Aorta (tissue), 5 donors: ENCODE data around the gene CAMP. TPM values are rescaled to one million over a fixed set of nuclear protein-coding genes. Genes with fewer than 3 reads are reported as not detected.

Source experiments
- ATAC-seq: fragments of 200-7000 bp; cut with Tn5 transposase; one replicate; pipeline ENCODE4 v1.9.1; 2022; ENCODE audit warnings: moderate library complexity; ENCODE audit not compliant: low FRiP score
- DNase-seq, 2 donors: peaks; one replicate each; pipeline ENCODE4 v3.0.0-alpha.2; 2020
- H3K27ac ChIP-seq, 2 donors: one replicate each; pipeline ENCODE4 v1.5.1; 2013; ENCODE audit warnings: low read length in 2 of 2, mild to moderate bottlenecking in 2 of 2, moderate library complexity in 2 of 2, control low read depth in 1 of 2, inconsistent platforms in 1 of 2, low read depth in 1 of 2
- H3K27me3 ChIP-seq, 2 donors: one replicate each; pipeline ENCODE4 v1.6.1; 2013; ENCODE audit warnings: control low read depth in 1 of 2, low read length in 1 of 2, mild to moderate bottlenecking in 1 of 2, moderate library complexity in 1 of 2; ENCODE audit not compliant: insufficient read depth in 2 of 2, control insufficient read depth in 1 of 2
- H3K36me3 ChIP-seq, 2 donors: one replicate each; pipeline ENCODE4 v1.6.1; 2013; ENCODE audit warnings: control low read depth in 1 of 2, low read length in 1 of 2, mild to moderate bottlenecking in 1 of 2; ENCODE audit not compliant: insufficient read depth in 2 of 2, control insufficient read depth in 1 of 2
- H3K4me1 ChIP-seq, 2 donors: one replicate each; pipeline ENCODE4 v1.6.1; 2013; ENCODE audit warnings: low read length in 2 of 2, control low read depth in 1 of 2, mild to moderate bottlenecking in 1 of 2, moderate library complexity in 1 of 2; ENCODE audit not compliant: insufficient read depth in 2 of 2, control insufficient read depth in 1 of 2
- H3K4me3 ChIP-seq, 2 donors: one replicate each; pipeline ENCODE4 v1.5.1; 2013; ENCODE audit warnings: low read length in 2 of 2, control low read depth in 1 of 2, mild to moderate bottlenecking in 1 of 2
- H3K9me3 ChIP-seq: one replicate; pipeline ENCODE4 v1.6.1; 2013; ENCODE audit warnings: mild to moderate bottlenecking, low read length; ENCODE audit not compliant: control insufficient read depth
- WGBS, 2 donors: extraction: QIAGEN DNeasy Blood & Tissue Kit; methylation state at CpG; one replicate each; pipeline ENCODE4 v1.1.7; 2013; 5-methylcytosine and 5-hydroxymethylcytosine counted together
- intact Hi-C, 2 donors: fragments of 100-400 bp; cut with DNase I; formaldehyde crosslinking; loops; one replicate each; pipeline versions ENCODE4 v1.14.2 to v1.15.0; 2022
- microRNA-seq, 2 donors: library from miRNA; unstranded; fragments of <30 nt; microRNA quantifications; one replicate each; pipeline ENCODE4 v1.2.0, GENCODE V29; 2020
- polyA plus RNA-seq, 2 donors: library from polyadenylated mRNA; stranded (reverse); fragments of 200-250 nt; gene quantifications; one replicate each; pipeline ENCODE4 v1.2.3, GENCODE V29; 2013
- total RNA-seq, 2 donors: library from RNA; stranded (reverse); fragmentation: NEBNext Ultra II Directional; extraction: Animal tissue kit (Norgen Biotek cat#: 25700); gene quantifications; one replicate each; pipeline ENCODE4 v1.2.1, GENCODE V29; 2021
- donor health status: healthy with polysubstance abuse.
- donor health status: Bipolar disorder and iron deficiency.
- donor health status: DM: no; HTN: no; CAD: no.
- donor health status: DM: no; HTN: no; CAD: no.
- donor health status: DM: yes; HTN: yes; CAD: no.

Gene CAMP
- total and polyA plus RNA-seq, 4 donors: 0.65 to 4.0 (median 0.90) TPM; not detected in 1

DNA sequence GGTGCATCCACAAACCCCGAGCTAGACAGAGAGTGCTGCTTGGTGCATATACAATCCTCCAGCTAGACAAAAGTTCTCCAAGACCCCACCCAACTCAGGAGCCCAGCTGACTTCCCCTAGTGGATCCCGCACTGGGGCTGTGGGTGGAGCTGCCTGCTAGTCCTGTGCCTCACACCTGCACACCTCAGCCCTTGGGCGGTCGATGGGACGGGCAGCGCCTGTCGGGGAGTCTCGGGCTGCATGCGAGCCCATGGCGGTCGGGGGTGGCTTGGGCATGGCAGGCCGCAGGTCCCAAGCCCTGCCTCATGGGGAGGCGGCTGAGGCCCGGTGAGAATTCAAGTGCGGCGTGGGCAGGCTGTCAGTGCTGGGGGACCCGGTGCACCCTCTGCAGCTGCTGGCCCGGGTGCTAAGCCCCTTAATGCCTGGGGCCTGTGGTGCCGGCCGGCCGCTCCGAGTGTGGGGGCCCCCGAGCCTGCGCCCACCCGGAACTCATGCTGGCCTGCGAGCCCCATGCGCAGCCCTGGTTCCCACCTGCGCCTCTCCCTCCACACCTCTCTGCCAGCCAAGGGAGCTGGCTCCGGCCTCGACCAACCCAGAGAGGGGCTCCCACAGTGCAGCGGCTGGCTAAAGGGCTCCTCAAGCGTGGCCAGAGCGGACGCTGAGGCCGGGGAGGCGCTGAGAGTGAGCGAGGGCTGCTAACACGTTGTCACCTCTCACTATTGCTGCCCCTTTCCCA, 48.6 kb downstream of the CAMP start:
- no peaks in the 10 kb centered on the region for H3K9me3 ChIP-seq
- DNase-seq (no peak), ATAC-seq (no peak)
- no peak overlapping the region for H3K27ac ChIP-seq
- no peaks in the 10 kb centered on the region for H3K27me3 ChIP-seq
- intact Hi-C loops: loop anchor here (2.0 to 10.0 kb wide), 2 partner anchors 165 to 273 kb away; no protein-coding TSS in a partner anchor
- no peak overlapping the region for H3K4me3 ChIP-seq
- H3K36me3 ChIP-seq: no peaks in the 10 kb centered on the region
- WGBS, 2 donors: 96% methylated on average over 38 of the region's 38 CpGs
- H3K4me1 ChIP-seq: no peaks in the 10 kb centered on the region

DNA sequence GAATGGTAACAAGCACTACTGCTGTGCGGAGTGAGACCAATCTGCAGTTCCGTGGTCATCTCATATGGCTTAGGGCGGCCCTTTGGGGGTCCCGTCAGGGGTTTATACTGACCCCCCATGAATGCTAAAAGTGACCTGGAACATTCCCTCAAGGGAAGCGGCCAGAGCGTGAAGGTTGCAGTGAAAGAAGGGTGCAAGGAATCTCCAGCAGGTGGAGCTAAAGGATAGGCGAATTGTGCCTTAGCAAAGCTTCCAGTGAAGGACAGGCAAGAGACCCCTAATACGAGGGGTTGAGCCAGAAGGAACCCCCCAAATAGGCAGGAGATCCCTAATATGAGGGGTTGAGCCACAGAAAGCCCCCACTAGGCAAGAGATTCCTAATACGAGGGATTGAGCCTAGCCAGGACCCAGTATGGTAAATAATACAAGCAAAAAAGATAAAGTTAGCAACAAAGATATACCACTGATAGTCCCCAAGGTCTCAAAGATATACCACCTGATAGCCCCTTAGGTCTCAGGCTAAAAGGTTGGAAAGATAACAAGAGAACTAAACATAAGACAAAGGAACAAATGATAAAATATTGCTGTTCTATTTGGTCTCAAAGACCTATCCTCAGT, 50.4 kb downstream of the CAMP start:
- ATAC-seq (peak; percentile 56), DNase-seq (no peak)
- H3K36me3 ChIP-seq: no peaks in the 10 kb centered on the region
- H3K4me3 ChIP-seq: no peak overlapping the region
- H3K27me3 ChIP-seq: no peaks in the 10 kb centered on the region
- no peak overlapping the region for H3K27ac ChIP-seq
- no peaks in the 10 kb centered on the region for H3K9me3 ChIP-seq
- no peaks in the 10 kb centered on the region for H3K4me1 ChIP-seq
- WGBS, 2 donors: 7 to 10% methylated on average over 9 of the region's 9 CpGs
- intact Hi-C loops: loop anchor here (2.0 to 10.0 kb wide), 2 partner anchors 163 to 271 kb away; no protein-coding TSS in a partner anchor

DNA sequence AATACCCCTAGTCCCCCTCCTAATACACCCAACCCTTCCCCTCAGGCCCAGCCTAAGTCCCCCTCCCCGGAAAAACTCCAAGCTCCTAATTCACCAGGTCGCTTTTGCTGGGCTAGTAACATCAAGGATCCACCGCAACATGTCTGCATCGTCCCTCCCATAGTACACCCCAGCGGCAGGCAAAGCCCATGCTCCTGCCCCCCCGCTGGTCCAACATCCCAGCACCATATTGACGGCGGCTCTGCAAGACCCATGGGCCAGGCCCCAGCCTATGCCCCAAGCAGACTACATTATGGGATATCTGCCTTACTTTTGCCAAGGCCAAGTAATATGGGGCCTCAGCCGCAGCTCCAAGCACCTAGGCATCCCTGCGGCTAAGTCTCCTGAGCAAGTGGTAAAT, 51.2 kb downstream of the CAMP start:
- Histone ChIP-seq H3K27me3 (no peaks in the 10 kb centered on the region), H3K27ac (no peak overlapping the region), H3K9me3 (no peaks in the 10 kb centered on the region), H3K36me3 (no peaks in the 10 kb centered on the region), H3K4me1 (no peaks in the 10 kb centered on the region), H3K4me3 (no peak overlapping the region)
- intact Hi-C loops: loop anchor here in 1 of 2 donors (10.0 kb wide), 1 partner anchor 270 kb away; no protein-coding TSS in a partner anchor
- no peak for DNase-seq
- ATAC-seq: no peak
- 88% methylated on average over 10 of the region's 10 CpGs for WGBS, 2 donors

Small RNA genes lying within 50 kb of the gene (microRNA-seq; reads per million reads assigned to microRNA genes)
- 3.0 to 37.8 reads per million in 2 donors for gene MIR4443

Other genes starting within 250 kb of the CAMP start
- 100 to 1,000 TPM; 356 to 467 TPM for gene MAP4, start 207.1 kb upstream of the CAMP start, total RNA-seq
- 100 to 1,000 TPM; 110 to 177 TPM for gene MAP4, start 207.1 kb upstream of the CAMP start, polyA plus RNA-seq
- gene CDC25A, start 35.1 kb upstream of the CAMP start, total RNA-seq: under 1 TPM; 0.52 to 0.57 TPM
- gene CDC25A, start 35.1 kb upstream of the CAMP start, polyA plus RNA-seq: 1 to 10 TPM in 1 of 2 donors, under 1 TPM in 1; 0.08 to 1.8 TPM
- 10 to 100 TPM in 1 of 2 donors, 1 to 10 TPM in 1; 7.1 to 19.4 TPM for gene ZNF589, start 17.6 kb downstream of the CAMP start, total RNA-seq
- gene ZNF589, start 17.6 kb downstream of the CAMP start, polyA plus RNA-seq: 1 to 10 TPM; 2.5 to 6.7 TPM
- 10 to 100 TPM; 17.2 to 27.7 TPM for gene NME6, start 77.9 kb downstream of the CAMP start, total RNA-seq
- 10 to 100 TPM; 11.7 to 19.0 TPM for gene NME6, start 77.9 kb downstream of the CAMP start, polyA plus RNA-seq
- not detected for gene SPINK8, start 110.2 kb downstream of the CAMP start, total RNA-seq
- not detected for gene SPINK8, start 110.2 kb downstream of the CAMP start, polyA plus RNA-seq
- not detected for gene FBXW12, start 148.7 kb downstream of the CAMP start, total RNA-seq
- gene FBXW12, start 148.7 kb downstream of the CAMP start, polyA plus RNA-seq: not detected
- gene PLXNB1, start 206.6 kb downstream of the CAMP start, total RNA-seq: 100 to 1,000 TPM in 1 of 2 donors, 10 to 100 TPM in 1; 69.9 to 115 TPM
- 100 to 1,000 TPM in 1 of 2 donors, 10 to 100 TPM in 1; 26.3 to 235 TPM for gene PLXNB1, start 206.6 kb downstream of the CAMP start, polyA plus RNA-seq
- gene CCDC51, start 216.6 kb downstream of the CAMP start, total RNA-seq: 1 to 10 TPM; 6.4 to 6.7 TPM
- 10 to 100 TPM in 1 of 2 donors, 1 to 10 TPM in 1; 9.5 to 12.7 TPM for gene CCDC51, start 216.6 kb downstream of the CAMP start, polyA plus RNA-seq
- gene TMA7, start 216.8 kb downstream of the CAMP start, total RNA-seq: 100 to 1,000 TPM; 114 to 128 TPM
- 100 to 1,000 TPM; 302 to 686 TPM for gene TMA7, start 216.8 kb downstream of the CAMP start, polyA plus RNA-seq
- gene ATRIP, start 223.2 kb downstream of the CAMP start, total RNA-seq: 1 to 10 TPM; 5.0 to 6.3 TPM
- 1 to 10 TPM; 4.0 to 7.5 TPM for gene ATRIP, start 223.2 kb downstream of the CAMP start, polyA plus RNA-seq